ENCODE results near the gene BTBD7.

BTBD7 gene

DNA sequence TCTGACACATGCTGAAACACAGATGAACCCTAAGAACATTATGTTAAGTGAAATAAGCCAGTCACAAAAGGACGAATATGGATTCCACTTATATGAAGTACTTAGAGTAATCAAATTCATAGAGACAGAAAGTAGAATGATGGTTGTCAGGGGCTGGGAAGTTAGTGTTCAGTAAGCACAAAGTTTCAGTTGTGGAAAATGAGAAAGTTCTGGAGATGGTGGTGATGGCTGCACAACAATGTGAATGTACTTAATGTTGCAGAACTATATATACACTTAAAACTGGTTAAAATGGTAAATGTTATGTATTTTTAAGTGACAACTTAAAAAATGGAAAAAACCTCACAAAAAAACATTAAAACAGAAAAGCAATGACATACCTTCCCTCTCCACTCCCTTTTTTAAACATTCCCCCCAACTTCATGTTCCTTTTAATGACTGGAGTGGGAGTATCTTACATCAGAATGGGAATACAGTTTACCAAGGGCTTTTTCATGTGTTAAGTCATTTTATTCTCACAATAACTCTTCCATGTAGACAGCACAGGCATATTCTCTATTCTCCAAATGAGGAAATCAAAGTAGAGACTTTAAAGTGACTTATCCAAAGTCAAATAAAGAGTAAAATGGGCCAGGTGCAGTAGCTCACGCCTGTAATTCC, 24.0 kb downstream of the BTBD7 start:
- H3K27ac ChIP-seq = no peak overlapping the region
- no peak overlapping the region for H3K4me3 ChIP-seq

DNA sequence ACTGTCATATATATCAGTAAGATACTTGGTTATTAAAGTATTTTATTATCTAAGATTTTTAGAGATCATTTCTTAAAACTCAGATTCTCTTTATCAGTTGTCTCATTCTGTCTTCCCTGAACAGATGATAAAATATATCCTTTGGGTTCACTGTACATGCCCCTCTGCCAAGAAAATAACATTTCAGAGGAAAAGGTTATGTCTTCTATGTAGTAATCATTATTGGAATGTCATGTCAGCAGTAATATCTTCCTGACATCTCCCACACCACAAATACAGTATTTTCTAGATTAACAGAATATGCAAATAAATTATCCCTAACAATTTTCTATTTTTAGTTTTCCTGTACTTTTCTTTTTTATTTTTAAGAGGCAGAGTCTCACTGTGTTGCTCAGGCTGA, 26.0 kb downstream of the BTBD7 start:
- Histone ChIP-seq H3K27ac (no peak overlapping the region), H3K4me3 (no peak overlapping the region)

DNA sequence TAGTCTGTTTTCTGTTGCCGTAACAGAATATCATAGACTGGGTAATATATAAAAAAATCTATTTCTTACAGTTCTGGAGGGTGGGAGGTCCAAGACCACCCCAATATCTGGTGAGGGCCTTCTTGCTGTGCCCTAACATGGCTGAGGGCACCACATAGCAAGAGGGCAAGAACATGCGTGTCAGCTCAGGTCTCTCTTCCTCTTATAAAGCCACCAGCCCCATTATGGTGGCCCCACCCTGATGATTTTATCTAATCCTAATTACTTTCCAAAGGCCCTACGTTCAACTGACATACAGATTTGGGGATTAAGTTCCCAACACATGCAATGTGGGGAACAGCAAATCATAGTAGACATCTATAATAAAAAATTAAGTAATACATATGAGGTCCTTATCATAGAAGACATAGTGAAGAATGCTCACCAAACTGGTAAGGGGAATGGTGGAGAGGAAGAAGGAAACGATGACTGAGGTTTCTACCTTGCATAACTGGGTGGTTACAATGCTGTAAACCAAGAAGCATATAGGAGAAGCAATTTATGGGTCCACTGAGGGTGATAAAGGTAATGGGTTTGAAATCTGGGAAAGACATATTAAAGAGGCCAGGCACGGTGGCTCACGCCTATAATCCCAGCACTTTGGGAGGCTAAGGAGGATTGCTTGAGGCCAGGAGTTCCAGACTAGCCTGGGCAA, 27.0 kb downstream of the BTBD7 start:
- no peak overlapping the region for H3K4me3 ChIP-seq
- no peak overlapping the region for H3K27ac ChIP-seq

DNA sequence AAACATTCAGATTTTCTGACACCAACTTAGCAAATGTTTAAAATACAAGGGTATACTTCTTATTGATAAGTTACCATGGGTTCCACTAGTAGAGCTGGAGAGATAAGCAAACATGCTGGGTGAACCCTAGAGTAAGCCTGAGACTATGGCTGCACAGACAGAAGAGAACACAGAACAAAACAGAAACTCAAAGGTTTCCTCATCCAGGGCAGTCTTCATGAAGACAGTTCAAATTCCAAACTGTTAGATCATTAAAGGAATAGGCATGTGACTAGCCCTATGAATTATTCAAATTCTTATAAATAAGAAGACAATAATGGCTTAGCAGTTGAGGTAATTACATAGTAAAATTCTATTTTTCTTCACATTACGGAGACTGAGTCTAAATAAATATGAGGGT, 28.1 kb downstream of the BTBD7 start:
- H3K4me3 ChIP-seq = no peak overlapping the region

DNA sequence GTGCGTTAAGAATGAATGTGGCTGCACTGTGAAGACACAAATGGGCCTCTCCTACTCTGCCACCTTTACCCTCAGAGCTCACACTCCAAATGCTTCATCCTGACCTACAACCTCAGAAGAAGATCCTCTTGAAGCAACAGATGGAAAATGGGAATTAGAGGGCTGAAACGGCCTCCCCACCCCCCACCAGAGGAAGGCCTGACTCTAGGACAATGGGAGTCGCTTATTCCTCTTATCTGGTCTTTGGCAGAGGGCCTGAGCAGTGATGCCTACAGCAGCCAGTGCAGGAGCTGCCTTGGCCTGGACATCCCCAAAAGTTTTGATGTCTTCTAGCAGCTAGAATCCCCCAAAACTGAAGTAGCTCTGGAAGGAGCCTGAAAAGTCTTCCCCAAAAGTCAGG, 29.2 kb downstream of the BTBD7 start:
- Histone ChIP-seq H3K4me3 (no peak overlapping the region), H3K27ac (no peak overlapping the region)

More for the DNA sequence above, 28.1 kb downstream of the BTBD7 start:
- no peak overlapping the region for H3K27ac ChIP-seq

DNA sequence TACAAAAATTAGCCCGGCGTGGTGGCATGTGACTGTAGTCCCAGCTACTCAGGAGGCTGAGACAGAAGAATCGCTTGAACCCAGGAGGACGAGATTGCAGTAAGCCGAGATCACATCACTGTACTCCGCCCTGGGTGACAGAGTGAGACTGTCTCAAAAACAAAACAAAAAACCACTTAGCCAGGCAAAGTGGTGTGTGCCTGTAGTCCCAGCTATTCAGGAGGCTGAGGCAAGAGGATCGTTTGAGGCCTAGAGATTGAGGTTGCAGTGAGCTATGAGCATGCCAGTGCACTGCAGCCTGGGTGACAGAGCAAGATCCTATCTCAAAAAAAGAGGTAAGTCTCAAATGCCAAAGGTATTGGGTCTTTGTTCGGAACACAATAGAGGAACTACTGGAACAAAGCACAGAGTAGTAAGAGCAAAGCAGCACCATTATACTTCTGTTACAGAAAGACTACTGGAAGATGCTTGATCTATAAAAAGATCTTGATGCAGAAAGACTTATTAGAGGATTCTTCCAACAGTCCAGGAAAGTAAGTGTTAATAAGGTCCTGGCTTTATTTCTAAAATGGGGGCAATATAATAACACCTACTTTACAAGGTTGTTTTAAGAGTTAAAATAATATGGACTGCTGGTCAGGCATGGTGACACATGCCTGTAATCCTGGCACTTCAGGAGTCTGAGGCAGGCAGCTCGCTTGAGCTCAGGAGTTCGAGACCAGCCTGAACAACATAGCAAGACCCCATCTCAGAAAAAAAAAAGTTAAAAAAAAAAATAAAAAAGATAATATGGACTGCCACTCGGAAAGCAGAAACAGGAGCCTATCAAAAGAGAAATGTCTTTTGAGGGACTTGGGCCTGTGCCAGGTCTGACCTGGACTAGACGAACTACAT, 29.9 kb downstream of the BTBD7 start:
- H3K4me3 ChIP-seq = no peak overlapping the region
- no peak overlapping the region for H3K27ac ChIP-seq

DNA sequence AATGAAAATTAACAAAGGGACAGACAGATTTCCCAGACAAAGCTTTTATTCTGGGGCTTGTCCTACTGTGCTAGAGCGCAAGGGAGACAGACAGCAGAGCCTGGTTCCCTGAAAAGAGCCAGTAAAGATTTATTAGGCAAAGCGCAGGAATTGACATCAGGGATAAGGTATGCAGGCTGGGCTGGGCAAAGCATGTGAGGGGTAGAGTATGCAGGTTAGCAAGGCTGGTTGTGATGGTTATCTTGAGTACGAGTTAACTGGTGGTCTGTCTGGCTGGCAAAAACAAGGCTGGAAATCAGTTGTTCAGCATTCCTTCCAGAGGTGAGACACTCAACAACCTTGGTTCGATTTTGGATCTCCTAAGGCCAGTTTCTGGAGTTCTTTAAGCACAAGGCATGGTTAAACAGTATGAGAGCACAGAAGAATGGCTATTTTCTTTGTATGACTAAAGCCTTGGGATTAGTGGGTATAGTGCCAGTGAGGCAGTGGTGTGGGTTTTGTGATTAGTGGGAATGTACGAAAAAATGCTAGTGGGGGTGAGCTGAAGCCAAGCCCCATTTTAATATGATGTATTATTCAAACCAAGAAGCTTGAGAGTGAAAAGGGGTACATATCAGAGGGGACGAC, 30.9 kb downstream of the BTBD7 start:
- no peak overlapping the region for H3K27ac ChIP-seq
- no peak overlapping the region for H3K4me3 ChIP-seq

DNA sequence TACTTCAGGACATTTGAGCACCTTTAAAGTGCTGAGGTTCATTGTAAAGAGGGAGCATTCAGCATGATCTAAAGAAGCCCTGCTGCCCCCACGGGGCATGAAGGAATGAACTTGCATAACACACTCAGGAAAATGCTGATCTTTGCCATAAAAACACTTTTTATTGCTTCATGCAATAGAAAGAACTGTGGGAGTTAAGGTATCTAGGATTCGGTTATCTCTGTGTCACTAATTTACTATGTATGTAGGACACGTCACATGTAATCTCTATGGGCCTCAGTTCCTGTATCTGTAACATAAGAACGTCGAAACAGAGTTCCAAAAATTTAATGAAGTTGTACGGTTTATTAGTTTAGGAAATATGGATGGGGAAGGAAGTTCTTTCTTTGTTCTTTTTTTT, 33.0 kb downstream of the BTBD7 start:
- Histone ChIP-seq H3K27ac (no peak overlapping the region), H3K4me3 (no peak overlapping the region)

DNA sequence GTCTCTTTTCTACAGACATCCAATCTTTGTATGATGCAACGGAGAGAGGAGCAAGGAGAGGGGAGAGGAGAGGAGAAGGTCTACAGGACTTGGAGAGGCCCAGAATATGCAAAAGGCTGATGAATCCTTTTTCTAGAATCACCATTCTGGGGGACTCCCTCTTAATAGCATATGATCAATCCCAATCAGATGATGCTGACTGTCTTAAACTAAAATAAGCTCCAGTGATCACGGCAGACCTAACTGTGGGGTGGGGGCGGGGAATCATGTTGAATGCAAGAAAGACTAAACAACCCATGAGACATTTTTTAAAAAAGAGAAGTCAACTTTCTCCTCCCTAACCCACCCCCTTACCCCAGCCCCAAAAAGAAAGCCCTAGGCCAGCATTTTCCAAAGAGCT, 33.4 kb downstream of the BTBD7 start:
- H3K4me3 ChIP-seq = no peak overlapping the region
- H3K27ac ChIP-seq = no peak overlapping the region

DNA sequence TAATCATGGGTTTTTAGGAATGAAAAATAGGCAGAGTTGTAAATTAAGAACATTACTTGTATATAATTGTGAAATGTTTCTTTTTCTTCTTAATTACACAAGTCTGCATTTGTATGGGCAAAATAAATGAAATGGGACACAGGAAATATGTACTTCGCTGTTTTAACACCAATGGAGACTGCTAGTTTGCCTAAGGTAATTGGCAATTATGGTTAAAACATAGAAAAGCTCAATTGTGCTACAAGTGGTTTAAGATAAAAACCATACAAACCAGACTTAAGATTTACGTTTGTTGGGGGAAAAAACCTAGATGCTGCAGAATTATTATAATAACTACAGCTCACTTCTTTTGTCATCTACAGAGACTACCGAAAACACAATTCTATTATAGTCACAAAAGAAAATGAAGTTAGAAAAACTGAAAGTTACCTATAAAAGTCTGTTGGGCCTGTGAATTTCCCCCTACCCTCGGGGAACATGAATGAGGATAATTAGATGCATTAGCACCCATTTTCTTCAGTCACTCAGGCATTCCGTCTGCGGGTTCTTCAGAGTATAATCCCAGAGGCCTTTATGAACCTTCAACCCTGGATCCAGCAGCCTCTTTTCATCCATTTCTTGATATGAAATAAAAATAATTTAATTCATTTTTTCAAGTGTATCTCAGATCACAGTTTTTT, 37.2 kb downstream of the BTBD7 start:
- Histone ChIP-seq H3K4me3 (no peak overlapping the region), H3K27ac (no peak overlapping the region)

DNA sequence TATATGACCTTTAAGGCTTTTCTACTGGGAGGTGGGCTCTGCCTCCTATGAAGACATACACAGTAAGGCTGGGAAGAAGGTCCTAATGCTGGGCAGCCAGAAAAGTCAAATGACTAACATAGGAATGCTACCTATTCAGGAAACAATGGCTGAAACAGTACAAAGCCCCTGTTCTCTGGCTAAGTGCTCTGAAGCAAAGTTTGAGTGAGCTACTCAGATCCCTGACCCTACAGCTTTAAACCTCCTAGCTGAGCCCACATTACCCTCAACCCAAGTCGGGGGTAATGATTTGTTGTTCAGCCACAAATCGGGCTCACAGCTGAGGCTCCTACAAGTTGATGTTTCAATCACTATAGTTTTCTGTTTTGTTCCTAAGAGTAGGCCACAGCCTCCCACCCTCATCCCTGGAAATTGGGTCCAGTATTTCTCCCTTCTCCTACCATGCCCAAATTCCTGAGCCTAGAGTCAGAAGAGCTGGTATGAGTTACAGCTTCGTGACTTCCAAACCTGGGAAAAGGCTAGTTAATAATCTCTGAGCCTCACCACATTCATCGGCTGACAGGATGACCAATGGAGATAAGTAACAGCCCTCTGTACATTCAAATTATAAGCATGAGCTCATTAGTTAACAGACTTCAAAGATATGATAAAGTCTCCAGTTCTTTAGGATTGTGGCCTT, 46.5 kb downstream of the BTBD7 start:
- Histone ChIP-seq H3K4me3 (no peak overlapping the region), H3K27ac (no peak overlapping the region)

DNA sequence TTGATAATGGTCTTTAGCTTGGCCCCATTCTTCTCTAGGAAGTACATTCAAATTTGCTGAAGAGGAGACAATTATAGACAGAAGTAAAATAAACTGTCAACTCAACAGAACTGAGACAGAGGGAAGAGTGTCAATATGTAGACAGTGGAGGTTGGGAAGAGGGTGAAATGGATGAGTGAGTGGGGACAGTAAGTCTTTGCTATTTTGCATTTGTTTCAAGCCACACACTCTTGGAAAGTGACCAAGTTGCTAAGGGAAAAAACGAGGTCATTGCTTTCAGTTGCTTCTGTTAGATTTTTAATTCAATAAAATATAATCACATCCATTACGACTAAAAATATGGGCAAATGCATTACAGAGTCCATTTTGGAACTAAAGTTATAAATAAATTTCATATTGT, 47.8 kb downstream of the BTBD7 start:
- Histone ChIP-seq H3K4me3 (no peak overlapping the region), H3K27ac (no peak overlapping the region)

DNA sequence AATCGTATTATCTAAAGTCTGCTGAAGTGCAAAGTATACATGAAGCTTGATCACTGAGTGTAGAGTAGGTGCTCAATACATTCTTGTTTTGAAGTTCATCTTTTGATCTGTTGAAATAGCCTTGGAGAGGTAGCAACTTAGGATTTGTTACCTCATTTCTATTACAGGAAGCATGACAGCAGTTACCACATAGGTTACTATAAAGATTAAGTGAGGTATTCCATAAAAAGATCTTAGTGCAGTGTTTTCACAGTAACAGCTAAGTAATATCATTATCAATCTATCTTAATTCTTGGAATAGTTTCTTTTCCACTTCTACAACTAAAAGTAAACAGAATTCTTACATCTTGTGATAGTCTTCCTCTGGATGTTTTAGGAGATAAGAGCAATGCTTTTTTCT, 50.9 kb downstream of the BTBD7 start:
- Histone ChIP-seq H3K4me3 (no peak overlapping the region), H3K27ac (no peak overlapping the region)

DNA sequence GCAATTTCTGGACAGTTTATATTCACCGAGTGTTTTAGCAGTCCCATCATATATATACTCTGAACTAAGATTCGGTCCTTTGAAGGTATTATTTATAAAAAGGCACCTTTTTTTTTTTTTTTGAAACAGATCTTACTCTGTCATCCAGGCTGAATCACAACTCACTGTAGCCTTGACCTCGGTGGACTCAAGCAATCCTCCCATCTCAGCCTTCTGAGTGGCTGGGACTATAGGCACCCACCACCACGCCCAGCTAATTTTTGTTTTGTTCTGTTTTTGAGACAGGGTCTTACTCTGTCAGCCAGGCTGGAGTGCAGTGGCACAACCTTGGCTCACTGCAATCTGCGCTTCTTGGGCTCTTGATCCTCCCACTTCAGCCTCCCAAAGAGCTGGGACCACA, 52.1 kb downstream of the BTBD7 start:
- Histone ChIP-seq H3K4me3 (no peak overlapping the region), H3K27ac (no peak overlapping the region)

DNA sequence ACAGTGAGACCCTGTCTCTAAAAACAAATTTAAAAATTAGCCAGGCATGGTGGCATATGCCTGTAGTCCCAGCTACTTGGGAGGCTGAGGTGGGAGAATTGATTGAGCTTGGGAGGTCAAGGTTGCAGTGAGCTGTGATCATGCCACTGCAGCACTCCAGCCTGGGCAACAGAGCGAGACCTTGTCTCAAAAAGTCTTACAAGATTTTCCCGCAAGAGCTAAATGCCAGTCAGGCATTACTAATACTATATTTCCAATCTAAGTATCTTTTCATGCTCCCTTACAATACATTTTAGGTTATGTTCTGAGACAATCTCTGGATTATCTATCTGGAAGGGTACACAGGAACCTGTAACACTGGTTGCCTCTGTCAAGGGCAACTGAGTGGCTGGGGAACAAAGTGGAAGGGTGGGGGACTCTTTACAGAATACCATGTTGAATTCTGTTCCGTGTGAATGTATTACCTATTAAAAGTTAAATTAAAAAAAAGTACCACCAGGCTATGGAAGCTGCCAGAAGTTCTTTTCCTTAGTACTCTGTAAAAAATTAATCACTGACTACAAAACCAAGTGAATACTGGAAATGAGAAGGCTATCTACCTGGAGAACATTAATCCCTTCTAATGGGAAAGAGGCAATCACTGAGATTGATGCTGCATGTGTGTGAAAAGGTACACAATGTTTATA, 56.7 kb downstream of the BTBD7 start:
- no peak overlapping the region for H3K4me3 ChIP-seq

DNA sequence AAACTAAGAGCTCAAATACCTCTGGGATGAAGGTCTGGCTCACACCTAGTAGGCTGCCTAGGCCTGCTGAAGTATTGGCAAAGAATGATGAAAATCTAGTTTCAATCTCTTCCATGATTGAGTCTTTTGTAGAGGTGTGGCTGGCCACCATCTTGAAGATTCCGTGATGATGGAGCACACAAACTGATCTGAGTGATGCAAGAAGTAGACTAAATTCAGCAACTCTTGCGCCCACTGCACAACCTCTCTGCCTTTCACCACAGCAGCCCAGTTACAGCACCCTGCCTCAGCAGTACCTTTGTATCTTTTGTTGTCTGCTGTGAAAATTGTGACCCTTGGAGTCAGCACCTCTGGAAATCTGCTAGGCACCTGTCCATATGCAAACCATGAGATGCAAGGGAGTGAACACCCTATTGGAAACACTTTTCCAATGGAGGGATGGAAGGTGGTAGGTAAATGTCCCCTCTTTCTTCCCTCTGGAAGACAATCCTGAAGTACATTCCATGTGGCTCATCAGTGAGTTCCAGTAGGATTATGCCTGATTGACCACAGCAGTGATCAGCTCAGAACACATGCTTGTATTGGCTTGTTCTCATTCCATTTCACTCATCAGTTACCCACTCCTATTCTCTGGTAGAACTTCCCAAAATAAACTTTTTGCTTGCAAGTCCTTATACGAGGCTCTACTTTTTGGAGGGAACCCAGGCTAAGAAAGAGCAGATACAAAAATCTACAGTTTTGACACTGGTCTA, 58.6 kb downstream of the BTBD7 start:
- no peak overlapping the region for H3K4me3 ChIP-seq
- no peak overlapping the region for H3K27ac ChIP-seq

More for the DNA sequence above, 56.7 kb downstream of the BTBD7 start:
- H3K27ac ChIP-seq = no peak overlapping the region

DNA sequence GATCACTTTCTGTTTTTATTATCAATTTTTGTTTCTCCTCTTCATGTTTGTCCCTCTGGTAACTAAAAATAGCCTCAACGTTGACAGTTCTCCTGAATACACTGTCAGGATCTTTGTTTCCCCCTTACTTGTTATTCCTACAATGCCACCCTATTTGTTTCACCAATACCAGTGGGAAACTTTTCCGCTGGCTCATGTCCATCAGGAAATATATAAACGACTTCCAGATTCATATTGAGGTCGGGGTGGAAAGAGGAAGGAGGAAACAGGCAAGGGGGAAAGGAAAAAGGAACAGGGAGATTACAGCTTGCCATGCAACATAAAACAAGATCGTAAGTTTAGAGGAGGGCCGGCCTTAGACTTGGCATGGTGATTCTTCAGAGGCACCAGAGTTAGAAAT, 61.7 kb downstream of the BTBD7 start:
- Histone ChIP-seq H3K4me3 (no peak overlapping the region), H3K27ac (no peak overlapping the region)
